Right lobe of liver (tissue), 6 donors: Measurements from ENCODE around the gene COLEC12. TPM values are rescaled to one million over a fixed set of nuclear protein-coding genes. Genes with fewer than 3 reads are reported as not detected.

Experiments
- ATAC-seq, 4 donors: fragments of 200-7000 bp; cut with Tn5 transposase; one replicate each; pipeline ENCODE4 v1.9.1; 2020; ENCODE audit warnings: mild to moderate bottlenecking in 4 of 4, moderate library complexity in 4 of 4
- DNase-seq, 3 donors: peaks; one replicate each; pipeline ENCODE4 v3.0.0-alpha.2; 2020
- H3K27ac ChIP-seq, 3 donors: fragments of 200-600 bp; one replicate each; pipeline ENCODE4 v1.8.0; 2022
- H3K27me3 ChIP-seq, 2 donors: fragments of 200-600 bp; one replicate each; pipeline ENCODE4 v1.8.0; 2022
- H3K36me3 ChIP-seq, 4 donors: fragments of 200-600 bp; sonication (generic) in 1 of 4; one replicate each; pipeline versions ENCODE4 v1.5.1 to v1.8.0; 2017 to 2022; ENCODE audit warnings: control low read depth in 1 of 4
- H3K4me1 ChIP-seq, 4 donors: fragments of 200-600 bp; sonication (generic) in 1 of 4; one replicate each; pipeline versions ENCODE4 v1.5.1 to v1.8.0; 2017 to 2022; ENCODE audit warnings: control low read depth in 1 of 4
- H3K4me3 ChIP-seq, 3 donors: fragments of 200-600 bp; one replicate each; pipeline ENCODE4 v1.8.0; 2022
- H3K9me3 ChIP-seq, 4 donors: fragments of 200-600 bp; sonication (generic) in 1 of 4; one replicate each; pipeline versions ENCODE4 v1.5.1 to v1.8.0; 2017 to 2022; ENCODE audit warnings: control low read depth in 1 of 4
- POLR2A ChIP-seq: fragments of 450-650 bp; IDR thresholded peaks from one replicate; pipeline ENCODE4 v1.6.1; 2017; ENCODE audit warnings: antibody characterized with exemption, mild to moderate bottlenecking
- WGBS: methylation state at CpG from one replicate; pipeline ENCODE4 v1.1.6; 2018; ENCODE audit warnings: low coverage, low lambda C conversion rate; ENCODE audit not compliant: insufficient coverage; ENCODE audit errors: missing lambda C conversion rate; 5-methylcytosine and 5-hydroxymethylcytosine counted together
- intact Hi-C, 2 donors: fragments of 100-400 bp; cut with DNase I; formaldehyde crosslinking; loops; one replicate each; pipeline versions ENCODE4 v1.11.2 to v1.14.1; 2022
- total RNA-seq, 6 experiments: library from RNA; depleted of rRNA in 2 of 6; stranded (reverse); fragments of >200 nt in 2 of 6; fragmentation: NEBNext Ultra II Directional in 3 of 6; extraction: Animal tissue kit (Norgen Biotek cat#: 25700) in 3 of 6; gene quantifications; one replicate each; pipeline versions ENCODE4 v1.1.0 to v1.2.4, GENCODE V29; 2016 to 2023
- TF ChIP-seq, protein P1 (sequence below), 4 donors: fragments of 200-600 bp in 3 of 4; fragments of 450-650 bp in 1 of 4; IDR thresholded peaks; one replicate each; pipeline versions ENCODE4 v1.5.1 to v1.8.0; 2016 to 2022; ENCODE audit warnings: antibody characterized with exemption in 4 of 4, mild to moderate bottlenecking in 2 of 4
- donor health status: DM: no; HTN: yes; CAD: no.
- donor health status: DM: no; HTN: no; CAD: no.
- donor health status: DM: no; HTN: no; CAD: no.
- donor health status: DM: no; HTN: yes; CAD: no.
- donor health status: DM: no; HTN: yes; CAD: no.

Gene COLEC12
- total RNA-seq, 6 experiments from 2014 or later: 0.12 to 1.00 (median 0.37) TPM; not detected in 1

DNA sequence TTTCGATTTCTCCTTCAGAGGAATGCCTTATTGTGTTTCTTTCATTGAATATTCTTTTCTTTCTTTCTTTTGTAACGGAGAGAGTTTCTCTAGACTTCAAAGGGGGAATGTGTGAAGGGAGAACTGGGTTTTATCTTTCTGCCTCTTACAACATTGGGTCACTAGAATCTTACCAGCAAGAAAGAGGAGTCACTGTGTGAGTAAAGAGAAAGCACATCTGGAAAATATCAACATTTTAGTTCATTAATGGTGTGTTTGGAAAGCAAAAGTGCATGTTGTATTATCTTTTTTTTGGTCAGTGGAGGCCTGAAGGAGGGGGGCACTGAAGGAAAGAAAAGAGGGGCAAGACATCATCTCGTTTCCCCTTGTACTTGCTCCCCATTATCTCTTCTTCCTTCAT, 146.0 kb downstream of the COLEC12 start:
- TF ChIP-seq, protein P1, sequence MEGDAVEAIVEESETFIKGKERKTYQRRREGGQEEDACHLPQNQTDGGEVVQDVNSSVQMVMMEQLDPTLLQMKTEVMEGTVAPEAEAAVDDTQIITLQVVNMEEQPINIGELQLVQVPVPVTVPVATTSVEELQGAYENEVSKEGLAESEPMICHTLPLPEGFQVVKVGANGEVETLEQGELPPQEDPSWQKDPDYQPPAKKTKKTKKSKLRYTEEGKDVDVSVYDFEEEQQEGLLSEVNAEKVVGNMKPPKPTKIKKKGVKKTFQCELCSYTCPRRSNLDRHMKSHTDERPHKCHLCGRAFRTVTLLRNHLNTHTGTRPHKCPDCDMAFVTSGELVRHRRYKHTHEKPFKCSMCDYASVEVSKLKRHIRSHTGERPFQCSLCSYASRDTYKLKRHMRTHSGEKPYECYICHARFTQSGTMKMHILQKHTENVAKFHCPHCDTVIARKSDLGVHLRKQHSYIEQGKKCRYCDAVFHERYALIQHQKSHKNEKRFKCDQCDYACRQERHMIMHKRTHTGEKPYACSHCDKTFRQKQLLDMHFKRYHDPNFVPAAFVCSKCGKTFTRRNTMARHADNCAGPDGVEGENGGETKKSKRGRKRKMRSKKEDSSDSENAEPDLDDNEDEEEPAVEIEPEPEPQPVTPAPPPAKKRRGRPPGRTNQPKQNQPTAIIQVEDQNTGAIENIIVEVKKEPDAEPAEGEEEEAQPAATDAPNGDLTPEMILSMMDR (IDR thresholded peaks at IDR 0.05): no peak
- no peak for TF ChIP-seq POLR2A
- Histone ChIP-seq H3K4me1 (no peaks in the 10 kb centered on the region), H3K36me3 (no peaks in the 10 kb centered on the region), H3K27ac (no peak overlapping the region), H3K9me3 (no peaks in the 10 kb centered on the region), H3K4me3 (no peak overlapping the region), H3K27me3 (no peaks in the 10 kb centered on the region)
- intact Hi-C loops: no loop called here
- WGBS: 41% methylated on average over 3 of the region's 3 CpGs
- ATAC-seq (no peak), DNase-seq (no peak)

DNA sequence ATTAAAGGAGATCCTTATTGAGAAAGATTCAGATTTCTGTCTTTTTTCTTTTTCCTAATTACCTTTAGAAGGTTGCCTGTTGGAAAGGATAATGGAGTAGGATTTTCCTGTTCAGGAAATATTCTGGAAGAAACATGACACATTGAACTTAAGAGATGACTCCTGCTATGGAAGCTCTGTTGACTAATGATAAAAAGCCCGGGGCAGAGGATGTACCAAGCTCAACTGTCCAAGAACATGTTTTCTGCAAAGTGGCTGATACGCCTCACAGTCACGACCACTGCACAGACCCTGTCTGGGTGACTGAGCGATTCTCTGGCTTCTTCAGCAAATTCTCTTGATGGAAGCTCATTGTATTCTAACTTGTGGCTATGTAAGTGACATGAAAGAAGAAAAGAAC, 146.5 kb downstream of the COLEC12 start:
- Histone ChIP-seq H3K4me1 (no peaks in the 10 kb centered on the region), H3K27ac (no peak overlapping the region), H3K27me3 (no peaks in the 10 kb centered on the region), H3K4me3 (no peak overlapping the region), H3K9me3 (no peaks in the 10 kb centered on the region), H3K36me3 (no peaks in the 10 kb centered on the region)
- intact Hi-C loops: no loop called here
- DNase-seq: no peak
- no peak for ATAC-seq
- no peak for TF ChIP-seq POLR2A
- TF ChIP-seq, protein P1 (IDR thresholded peaks at IDR 0.05): no peak
- WGBS: 22% methylated on average over 4 of the region's 4 CpGs

DNA sequence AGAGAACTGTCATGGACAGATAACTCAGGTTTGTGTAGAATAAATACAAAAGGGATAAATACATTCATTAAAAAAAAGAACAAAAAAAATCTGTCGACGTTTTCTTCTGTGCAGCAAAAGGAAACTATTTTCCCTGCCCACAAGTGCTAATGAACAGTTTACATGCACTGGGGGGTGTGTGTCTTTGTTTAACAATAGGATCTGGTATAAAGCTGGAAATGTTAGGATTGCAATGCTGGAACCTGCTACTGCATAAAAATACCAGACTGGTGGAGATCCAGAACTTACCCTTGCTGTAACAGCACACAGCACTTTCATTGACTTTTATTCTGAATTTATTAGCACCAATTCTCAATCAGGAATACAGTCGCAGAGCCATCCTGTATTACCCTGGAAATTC, 148.1 kb downstream of the COLEC12 start:
- TF ChIP-seq, protein P1 (IDR thresholded peaks at IDR 0.05): no peak
- TF ChIP-seq POLR2A: no peak
- intact Hi-C loops: no loop called here
- Histone ChIP-seq H3K27me3 (no peaks in the 10 kb centered on the region), H3K9me3 (no peaks in the 10 kb centered on the region), H3K27ac (no peak overlapping the region), H3K4me3 (no peak overlapping the region), H3K36me3 (no peaks in the 10 kb centered on the region), H3K4me1 (no peaks in the 10 kb centered on the region)
- WGBS: 66% methylated on average over 3 of the region's 3 CpGs
- ATAC-seq (no peak), DNase-seq (no peak)

DNA sequence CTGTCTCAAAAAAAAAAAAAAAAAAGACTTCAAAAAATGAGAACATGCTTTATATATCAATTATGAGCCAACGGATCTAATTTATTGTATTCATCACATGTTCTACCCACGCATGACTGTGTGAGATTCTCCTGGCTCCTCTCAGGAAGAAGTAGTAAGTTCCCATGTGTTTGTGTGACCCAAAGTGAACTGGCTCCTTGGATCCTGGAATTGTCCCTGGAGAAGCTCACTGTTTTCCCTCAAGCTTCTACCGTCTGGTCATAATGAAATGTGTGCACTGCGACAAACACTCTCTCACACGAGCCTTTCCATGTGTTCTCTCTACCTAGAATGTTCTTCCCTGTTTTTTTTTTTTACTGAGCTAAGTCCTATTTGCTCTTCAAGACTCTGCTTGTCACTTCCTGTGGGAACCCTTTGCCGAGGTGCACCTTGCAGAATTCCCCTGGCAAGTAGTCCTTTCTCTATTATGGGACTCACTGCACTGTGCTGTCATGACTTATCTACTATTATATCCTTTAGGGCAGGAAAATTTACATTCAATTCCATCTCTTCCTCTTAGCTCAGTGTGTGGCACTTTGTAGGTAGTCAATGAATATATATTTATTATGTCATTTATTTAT, 149.4 kb downstream of the COLEC12 start:
- ATAC-seq (no peak), DNase-seq (no peak)
- Histone ChIP-seq H3K4me1 (no peaks in the 10 kb centered on the region), H3K36me3 (no peaks in the 10 kb centered on the region), H3K27me3 (no peaks in the 10 kb centered on the region), H3K9me3 (no peaks in the 10 kb centered on the region), H3K27ac (no peak overlapping the region), H3K4me3 (no peak overlapping the region)
- TF ChIP-seq POLR2A: no peak
- TF ChIP-seq, protein P1 (IDR thresholded peaks at IDR 0.05): no peak
- intact Hi-C loops: no loop called here
- 64% methylated on average over 6 of the region's 6 CpGs for WGBS

DNA sequence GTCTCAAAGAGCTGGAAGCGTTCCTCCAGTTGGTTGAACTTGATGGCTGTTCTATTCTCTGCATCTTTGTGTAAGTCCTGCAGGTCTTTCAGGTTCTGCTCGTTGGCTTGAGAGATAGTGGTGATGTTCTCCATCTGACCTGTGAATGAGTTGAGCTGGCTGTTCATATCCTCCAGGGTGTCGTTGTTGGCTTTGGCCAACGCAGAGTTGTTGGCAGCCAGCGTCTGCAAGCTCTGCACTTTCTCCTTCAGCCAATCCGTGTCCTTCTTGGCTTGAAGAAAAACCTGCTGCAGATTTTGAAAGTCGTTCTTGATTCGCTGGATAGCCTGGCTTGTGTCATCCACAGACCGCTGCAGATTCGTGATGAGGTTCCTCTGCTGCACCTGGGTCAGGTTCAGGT, 153.9 kb downstream of the COLEC12 start:
- 59% methylated on average over 9 of the region's 10 CpGs for WGBS
- TF ChIP-seq POLR2A: no peak
- TF ChIP-seq, protein P1 (IDR thresholded peaks at IDR 0.05): no peak
- Histone ChIP-seq H3K9me3 (no peaks in the 10 kb centered on the region), H3K27ac (no peak overlapping the region), H3K36me3 (no peaks in the 10 kb centered on the region), H3K4me1 (no peaks in the 10 kb centered on the region), H3K27me3 (no peaks in the 10 kb centered on the region), H3K4me3 (no peak overlapping the region)
- intact Hi-C loops: no loop called here
- no peak for DNase-seq
- ATAC-seq: no peak
